NCI-H2107 treated with DMSO at 0.1 percent for 48 hours (cell line): ENCODE measurements around the gene GOSR2.
A peak's percentile ranks its signal among the peaks of the same experiment; 100 is the strongest.
"Not testable (repeated sequence)": the region's sequence is repeated elsewhere in the genome, so short reads cannot be mapped to it uniquely, and the experiment has no call there.

Experiments used
- DNase-seq: peaks from one replicate; lab custom pipeline; 2025; ENCODE audit not compliant: unreplicated experiment; lab: John Stamatoyannopoulos, UW

The GOSR2 gene

GRCh38 chr17:46892192-46892703 is 30.7 kb upstream of the GOSR2 start:
- DNase-seq: no peak

DNA sequence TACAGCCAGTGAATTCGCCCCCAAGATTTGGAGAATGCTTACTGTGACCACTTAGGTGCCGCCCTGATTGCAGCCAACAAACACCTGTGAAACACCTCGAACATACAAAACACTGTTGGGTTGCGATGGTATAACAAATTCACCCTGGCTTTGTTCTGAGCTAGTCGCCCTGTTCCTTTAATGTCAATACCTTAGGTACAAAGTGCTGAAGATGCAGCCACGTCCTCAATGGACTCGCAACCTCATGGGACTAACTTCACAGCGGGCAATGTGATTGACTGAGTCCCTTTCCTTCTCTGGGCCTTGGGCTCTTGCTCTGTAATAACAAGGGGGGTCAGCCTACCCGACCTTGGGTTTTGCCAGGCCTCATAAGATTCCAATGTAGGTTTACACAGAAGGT is 28.9 kb upstream of the GOSR2 start:
- DNase-seq: no peak

- no peak for DNase-seq
Measured at GRCh38 chr17:46894476-46895151, 28.3 kb upstream of the GOSR2 start.

DNA sequence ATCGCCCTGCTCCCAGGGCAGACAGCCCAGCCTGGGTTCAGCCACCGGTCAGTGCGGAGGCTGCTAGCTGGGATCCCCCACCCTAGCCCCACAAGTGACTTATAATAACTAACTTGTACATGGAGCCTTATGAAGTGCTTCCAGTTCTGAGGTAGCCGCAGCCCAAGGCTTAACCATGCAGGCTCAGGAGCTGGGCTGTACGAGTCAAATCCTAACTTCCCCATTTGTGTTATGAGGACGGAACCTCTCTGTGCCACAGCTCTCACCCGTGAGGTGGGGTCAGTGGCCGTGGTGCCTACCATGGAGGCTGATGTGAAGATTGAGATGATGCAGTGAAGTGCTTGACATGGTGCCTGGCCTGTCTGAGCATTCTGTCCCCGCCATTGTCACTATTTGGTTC is 27.8 kb upstream of the GOSR2 start:
- DNase-seq: no peak

GRCh38 chr17:46896991-46897390 is 26.0 kb upstream of the GOSR2 start:
- DNase-seq: no peak

DNA sequence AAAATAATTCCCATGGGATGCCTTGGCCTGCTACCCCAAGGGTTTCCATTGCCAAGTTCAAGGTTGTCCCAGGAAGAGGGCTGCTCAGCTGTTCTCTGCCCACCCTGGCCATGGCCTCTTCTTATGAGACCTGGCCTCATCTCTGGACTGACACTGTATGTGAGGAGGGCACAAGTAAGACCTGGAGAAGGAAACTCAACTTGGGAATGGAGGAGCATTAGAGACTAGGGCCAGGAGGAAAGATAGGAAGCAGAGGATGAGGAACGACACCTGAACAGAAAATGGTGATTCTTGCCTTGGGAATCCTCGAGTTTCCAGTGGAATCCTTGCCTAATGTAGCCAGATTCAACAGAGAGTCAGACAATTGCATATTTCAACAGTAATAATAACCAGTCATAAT is 24.6 kb upstream of the GOSR2 start:
- no peak for DNase-seq

GRCh38 chr17:46898860-46899259 is 24.1 kb upstream of the GOSR2 start:
- DNase-seq: no peak

DNA sequence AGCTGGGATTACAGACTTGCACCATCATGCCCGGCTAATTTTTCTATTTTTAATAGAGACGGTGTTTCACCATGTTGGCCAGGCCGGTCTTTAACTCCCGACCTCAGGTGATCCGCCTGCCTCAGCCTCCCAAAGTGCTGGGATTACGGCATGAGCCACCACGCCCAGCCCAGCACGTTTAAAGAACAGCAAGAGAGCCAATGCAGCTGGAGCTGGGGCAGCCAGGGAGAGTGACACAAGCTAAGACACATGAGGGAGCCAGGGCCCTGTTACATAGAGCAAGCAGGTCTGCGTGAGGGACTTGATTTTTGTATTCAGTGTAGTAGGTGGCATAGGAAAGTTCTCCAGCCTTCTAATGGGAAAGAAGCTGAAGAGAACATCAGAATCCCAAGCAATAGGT is 21.7 kb upstream of the GOSR2 start:
- no peak for DNase-seq

DNA sequence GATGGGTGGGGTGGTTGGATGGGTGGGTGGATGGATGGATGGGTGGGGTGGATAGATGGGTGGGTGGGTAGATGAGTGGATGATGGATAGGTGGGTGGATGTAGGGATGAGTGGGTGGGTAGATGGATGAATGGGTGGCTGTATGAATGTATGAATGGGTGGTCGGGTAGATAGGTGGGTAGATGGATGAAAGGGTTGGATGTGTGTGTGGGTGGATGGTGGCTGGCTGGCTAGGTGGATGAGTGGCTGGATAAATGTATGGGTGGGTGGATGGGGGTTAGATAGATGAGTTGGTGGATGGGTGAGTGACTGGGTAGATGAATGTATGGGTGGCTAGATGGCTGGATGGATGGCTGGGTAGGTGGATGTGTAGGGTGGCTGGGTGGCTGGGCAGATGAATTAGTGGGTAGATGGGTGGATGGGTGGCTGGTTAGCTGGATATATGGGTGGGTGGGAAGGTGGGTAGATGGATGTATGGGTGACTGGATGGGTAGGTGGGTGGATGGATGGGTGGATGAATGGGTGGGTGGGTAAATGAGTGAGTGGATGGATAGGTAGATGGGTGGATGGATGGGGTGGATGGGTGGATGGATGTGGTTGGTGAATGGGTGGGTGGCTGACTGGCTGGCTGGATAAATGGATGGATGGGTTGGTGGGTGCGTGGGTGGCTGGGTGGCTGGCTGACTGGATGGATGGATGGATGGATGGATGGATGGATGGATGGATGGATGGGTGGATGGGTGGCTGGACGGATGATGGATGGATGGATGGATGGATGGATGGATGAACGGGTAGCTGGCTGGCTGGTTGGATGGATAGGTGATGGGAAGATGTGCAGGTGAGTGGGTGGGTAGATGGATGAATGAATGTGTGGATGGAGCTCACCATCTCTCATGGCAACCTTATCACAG is 18.9 kb upstream of the GOSR2 start:
- no peak for DNase-seq

GRCh38 chr17:46908068-46908737 is 14.8 kb upstream of the GOSR2 start:
- DNase-seq: no peak

DNA sequence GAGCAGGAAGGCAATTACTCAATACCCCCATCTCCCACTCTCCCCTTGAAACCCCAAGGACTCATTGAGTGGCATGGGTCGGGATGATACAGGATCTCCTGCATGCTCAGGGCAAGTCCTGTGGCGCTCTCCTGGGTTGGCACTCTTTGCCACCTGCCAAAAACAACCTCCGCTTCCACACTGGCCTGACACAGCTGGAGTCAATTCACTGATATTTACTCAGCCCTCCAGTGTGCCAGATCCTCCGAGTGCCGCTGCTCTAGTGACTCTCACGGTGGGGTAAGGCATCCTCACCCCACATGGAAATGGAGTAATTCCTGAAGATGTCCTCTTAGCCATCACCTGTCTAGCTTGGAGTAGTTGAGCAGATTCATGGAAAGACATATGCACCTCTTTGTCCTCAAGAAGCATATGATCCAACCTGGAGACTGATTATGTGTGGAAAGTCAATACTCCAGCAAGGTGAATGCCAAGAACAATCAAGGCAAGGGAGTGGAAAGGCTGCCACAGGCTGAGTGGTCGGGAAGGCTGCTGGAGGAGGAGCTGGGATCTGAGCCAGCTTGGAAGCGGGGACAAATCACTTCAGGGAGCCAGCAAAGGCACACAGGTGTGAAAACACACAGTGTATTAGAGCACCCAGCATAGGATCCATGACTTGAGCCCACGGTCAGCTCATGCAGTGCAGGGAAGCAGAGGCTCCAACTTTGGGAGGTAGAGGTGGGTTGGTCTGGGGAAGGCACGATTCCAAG is 12.6 kb upstream of the GOSR2 start:
- DNase-seq: peak; percentile 54

- no peak for DNase-seq
Measured at GRCh38 chr17:46911311-46911710, 11.6 kb upstream of the GOSR2 start.

- no peak for DNase-seq
Measured at GRCh38 chr17:46915596-46915995, 7.4 kb upstream of the GOSR2 start.

- no peak for DNase-seq
Measured at GRCh38 chr17:46916211-46916610, 6.7 kb upstream of the GOSR2 start.

DNA sequence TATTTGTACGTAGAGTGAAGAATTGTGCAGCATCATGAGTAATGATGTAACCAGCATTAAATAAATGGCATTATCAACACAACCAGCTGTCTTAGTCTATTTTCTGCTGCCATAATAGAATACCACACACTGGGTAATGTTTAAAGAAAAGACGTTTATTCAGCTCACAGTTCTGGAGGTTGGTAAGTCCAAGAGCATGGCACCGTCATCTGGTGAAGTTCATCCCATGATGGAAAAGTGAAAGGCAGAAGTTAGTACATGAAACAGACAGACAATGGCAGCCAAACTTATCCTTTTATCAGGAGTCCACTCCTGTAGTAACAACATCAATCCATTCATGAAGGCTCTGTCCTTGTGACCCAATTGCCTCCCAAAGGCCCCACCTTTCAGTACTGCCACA is 6.3 kb upstream of the GOSR2 start:
- DNase-seq: no peak

DNA sequence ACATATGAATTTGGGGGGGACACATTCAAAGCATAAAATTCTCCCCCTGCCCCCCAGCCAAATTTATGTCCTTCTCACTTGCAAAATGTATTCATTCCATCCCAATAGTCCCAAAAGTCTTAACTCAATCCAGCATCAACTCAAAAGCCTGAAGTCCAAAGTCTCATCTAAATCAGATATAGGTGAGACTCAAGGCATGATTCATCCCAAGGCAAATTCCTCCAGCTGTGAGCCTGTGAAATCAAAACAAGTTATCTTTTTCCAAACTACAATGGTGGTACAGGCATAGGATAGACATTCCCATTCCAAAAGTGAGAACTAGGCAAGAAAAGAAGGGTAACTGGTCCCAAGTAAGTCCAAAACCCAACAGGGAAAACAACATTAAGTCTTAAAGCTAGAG is 5.9 kb upstream of the GOSR2 start:
- DNase-seq: no peak

DNA sequence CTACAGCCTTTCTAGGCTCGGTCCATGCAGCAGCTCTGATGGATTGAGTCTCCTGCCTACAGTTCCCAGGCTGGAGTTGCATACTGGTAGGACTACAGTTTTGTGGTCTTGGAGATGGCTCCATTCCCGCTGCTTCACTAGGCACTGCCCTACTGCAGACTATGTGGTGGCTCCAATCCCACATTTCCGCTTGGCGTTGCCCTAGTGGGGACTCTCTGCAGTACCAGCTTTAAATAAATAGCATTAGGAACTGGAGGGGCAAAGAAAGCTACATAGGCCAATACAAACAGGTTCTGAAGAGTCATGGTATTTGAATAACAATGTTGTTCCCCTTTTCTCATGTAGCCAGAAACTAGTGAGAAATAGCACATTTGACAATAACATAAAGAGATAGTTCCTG is 5.4 kb upstream of the GOSR2 start:
- no peak for DNase-seq

GRCh38 chr17:46921962-46922361 is 998 bp upstream of the GOSR2 start:
- not testable (repeated sequence) for DNase-seq

- DNase-seq: no peak
Measured at GRCh38 chr17:46922487-46922803, 515 bp upstream of the GOSR2 start.

DNA sequence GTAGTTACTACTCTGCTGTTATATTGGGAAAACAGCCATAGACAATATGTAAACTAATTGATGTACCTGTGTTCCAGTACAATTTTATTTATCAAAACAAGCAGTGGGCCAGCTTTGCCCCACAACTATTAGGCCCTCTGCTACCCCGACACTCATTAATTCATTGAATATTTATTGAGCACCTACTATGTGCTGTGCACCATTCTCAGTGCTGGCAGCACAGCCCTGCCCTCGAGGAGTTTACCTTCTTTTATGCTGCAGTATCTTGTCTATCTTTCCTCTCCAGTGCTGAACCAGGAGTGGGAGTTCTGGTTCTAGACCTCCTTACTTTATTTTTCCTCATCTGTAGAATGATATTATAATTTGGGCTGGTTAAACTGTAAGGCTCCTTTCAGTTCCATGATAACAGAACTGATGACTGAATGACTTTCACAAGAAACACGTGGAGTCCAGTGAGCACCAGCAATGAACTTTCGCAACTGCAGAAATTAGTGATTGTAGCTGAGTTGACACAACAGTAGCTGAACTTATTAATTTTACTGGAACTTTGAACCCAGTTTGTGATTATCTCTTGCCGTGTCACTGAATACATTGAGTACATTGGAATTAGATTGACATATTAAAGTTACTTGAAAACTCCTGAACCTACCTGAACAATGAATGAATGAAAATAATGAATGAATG is 2.4 kb downstream of the GOSR2 start:
- no peak for DNase-seq
